GM21619 (cell line): ENCODE results near the gene NTM.
A peak's percentile ranks its signal among the peaks of the same experiment; 100 is the strongest.

ENCODE experiments used
- ATAC-seq: cut with Tn5 transposase; IDR thresholded peaks from one replicate; pipeline ENCODE4 v1.9.1; 2021; ENCODE audit not compliant: unreplicated experiment

Gene NTM

GRCh38 chr11:131928992-131929391, 558.6 kb downstream of the NTM start:
- ATAC-seq = peak; percentile 72

- no peak for ATAC-seq
Observed at GRCh38 chr11:131932584-131933325, 562.3 kb downstream of the NTM start.

- ATAC-seq = no peak
Observed at GRCh38 chr11:131934006-131934405, 563.6 kb downstream of the NTM start.

- ATAC-seq = no peak
Observed at GRCh38 chr11:131938351-131938751, 567.9 kb downstream of the NTM start.

- ATAC-seq = no peak
Observed at GRCh38 chr11:131940126-131940525, 569.7 kb downstream of the NTM start.

GRCh38 chr11:131942878-131943277, 572.5 kb downstream of the NTM start:
- no peak for ATAC-seq

DNA sequence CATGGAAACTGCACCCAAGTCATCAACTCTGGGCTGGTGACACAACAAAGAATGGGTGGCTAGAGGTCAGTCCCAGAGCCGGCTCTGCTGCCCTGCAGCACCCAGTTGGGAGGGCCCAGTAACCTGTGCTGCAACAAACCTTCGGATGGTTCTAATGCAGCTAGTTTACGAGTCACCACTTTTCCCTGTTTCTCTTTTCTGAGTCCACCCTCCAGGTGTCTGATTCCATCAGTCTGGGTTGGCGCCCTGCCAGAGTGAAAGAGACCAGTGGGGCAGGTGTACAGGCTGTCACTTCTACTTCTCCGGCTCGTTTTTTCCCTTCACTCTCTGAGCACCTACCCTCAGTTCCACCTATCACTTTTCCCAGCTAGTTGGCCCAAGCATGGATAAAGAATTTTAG, 572.9 kb downstream of the NTM start:
- no peak for ATAC-seq

DNA sequence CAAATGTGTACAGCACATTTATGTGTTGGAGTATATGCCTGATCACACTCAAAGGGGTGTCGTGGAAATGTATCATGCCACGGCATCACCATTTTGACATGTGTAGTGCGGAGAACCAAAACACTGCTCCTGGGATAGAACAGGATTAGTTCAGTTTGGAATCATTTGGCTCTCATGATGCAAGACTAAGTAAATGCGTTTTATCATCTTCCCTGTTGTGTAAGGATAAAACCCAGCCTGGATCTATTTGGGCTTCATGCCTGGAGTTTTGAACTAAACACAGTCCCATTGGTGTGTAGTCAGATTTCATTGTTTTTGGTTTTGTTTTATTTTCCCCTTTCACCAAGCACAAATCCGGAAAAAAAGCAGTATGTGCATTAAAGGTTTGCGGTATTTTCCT, 574.3 kb downstream of the NTM start:
- ATAC-seq = no peak

DNA sequence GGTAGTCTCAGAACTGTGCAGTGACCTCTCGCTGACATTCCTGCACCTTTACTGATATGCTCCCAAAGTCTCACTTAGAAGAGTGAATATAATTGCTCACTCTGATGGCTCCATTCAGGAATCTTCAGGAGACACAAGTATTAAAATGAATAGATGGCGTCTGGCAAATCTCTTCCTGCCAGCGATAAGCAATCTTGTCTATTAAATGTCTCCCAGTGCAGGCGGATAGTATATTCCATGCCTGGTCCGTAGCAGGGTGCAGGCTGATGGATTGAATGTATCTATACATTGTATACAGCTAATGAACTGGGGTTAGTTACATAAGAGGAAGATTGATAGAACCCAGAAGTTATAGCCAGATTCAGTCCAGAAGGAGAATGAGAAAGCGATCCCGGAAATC, 575.3 kb downstream of the NTM start:
- no peak for ATAC-seq

GRCh38 chr11:131947511-131947910, 577.1 kb downstream of the NTM start:
- ATAC-seq = no peak

DNA sequence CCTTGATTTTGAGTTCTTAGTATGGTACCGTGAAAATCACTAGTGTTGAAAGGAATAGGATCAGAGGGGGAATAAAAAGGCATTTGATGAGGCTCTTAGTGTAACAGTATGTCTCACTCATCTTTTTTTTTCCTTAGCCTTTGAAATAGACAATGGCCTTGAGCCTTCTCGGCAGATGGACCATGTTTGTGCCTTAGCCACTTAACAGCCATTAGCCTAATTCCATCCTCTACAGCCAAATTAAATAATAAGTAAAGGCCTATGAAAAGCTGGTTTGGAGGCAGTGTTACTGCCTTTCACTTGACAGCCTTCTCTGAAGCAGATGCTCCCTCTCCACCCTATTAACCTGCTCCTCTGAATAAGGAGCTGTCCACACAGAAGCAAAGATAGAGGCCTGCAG, 580.7 kb downstream of the NTM start:
- ATAC-seq = no peak

DNA sequence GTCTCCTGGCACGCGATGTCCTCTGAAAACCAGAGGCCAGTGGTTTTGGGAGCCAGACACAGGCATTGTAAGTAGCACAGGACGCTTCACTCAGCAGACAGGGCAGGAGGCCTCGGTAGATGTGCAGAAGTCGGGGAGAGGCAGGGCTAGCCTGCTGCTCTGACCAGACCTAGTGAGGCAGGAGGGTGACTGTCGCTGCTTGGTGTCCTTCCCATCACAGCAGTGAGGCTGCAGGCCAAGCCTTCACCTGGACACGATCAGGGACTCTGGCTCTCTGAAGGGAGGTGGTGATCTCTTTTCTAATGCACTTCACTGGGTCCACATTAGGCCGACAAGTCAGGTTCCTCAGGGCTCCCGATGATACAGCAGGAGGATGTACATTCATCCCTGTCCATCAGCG, 583.7 kb downstream of the NTM start:
- ATAC-seq = no peak

DNA sequence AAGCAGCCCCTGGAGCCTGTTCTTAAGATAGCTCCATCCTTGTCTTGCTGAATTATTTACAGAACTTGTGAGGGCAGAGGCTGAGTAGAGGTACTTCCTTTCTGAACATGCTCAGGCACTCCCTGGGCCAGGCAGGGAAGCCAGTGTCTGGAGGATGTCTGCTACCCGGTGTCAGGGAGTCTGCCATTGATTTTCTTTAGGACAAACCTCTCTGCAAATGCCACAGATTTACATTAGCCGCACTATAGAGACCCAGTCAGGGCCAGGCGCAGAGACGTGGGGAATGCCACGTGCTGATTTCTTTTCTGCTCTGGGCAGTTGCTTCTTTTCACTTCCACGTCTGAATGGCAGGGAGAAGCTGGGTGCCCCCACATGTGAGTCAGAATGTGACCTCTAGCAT, 585.5 kb downstream of the NTM start:
- no peak for ATAC-seq

GRCh38 chr11:131957201-131957600, 586.8 kb downstream of the NTM start:
- no peak for ATAC-seq

- ATAC-seq = no peak
Observed at GRCh38 chr11:131957875-131958274, 587.5 kb downstream of the NTM start.

- no peak for ATAC-seq
Observed at GRCh38 chr11:131962818-131963217, 592.4 kb downstream of the NTM start.

- ATAC-seq = no peak
Observed at GRCh38 chr11:131964698-131965483, 594.5 kb downstream of the NTM start.

DNA sequence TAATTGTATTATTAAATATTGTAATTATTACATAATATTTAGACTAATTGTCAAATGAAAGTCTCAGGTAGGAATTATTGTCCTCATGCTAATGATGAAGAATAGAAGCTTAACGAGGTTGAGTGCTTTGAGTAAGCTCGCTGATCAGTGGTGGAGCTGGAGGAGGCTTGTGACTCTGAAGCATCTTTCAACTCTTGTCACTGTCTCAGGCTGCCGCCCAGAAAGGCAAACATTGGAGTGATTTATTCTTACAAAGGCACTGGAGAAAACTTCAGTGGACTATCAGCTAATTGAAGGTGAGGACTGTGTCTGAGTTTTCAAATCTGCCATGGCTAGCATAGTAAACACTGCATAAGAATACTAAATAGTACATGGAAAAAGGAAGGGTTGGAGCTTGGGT, 595.1 kb downstream of the NTM start:
- no peak for ATAC-seq

- no peak for ATAC-seq
Observed at GRCh38 chr11:131966667-131967066, 596.3 kb downstream of the NTM start.

- no peak for ATAC-seq
Observed at GRCh38 chr11:131969261-131969660, 598.8 kb downstream of the NTM start.

DNA sequence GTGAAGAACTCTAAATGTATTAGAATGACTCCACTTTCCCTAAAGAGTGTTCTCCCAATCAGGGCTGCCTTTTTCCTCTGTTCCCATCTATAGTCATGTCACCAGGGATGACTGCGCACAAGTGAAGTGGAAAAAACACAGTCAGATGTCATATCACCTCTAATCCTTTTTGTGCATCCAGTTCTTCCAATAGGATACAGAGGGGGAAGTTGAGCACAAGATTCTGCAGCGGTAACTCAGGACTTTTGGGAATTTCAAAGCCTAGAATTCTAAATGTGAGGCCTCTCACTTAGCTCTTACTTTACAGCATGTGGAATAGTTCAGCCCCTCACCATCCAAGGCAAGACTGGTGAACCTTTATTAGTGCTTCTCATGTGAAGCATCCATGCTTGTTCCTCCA, 602.6 kb downstream of the NTM start:
- no peak for ATAC-seq

- ATAC-seq = no peak
Observed at GRCh38 chr11:131975619-131976018, 605.2 kb downstream of the NTM start.

GRCh38 chr11:131976021-131976420, 605.6 kb downstream of the NTM start:
- no peak for ATAC-seq
